A549 (cell line): ENCODE results near the gene CRADD. TPM values are rescaled to one million over a fixed set of nuclear protein-coding genes. Genes with fewer than 3 reads are reported as not detected.

ENCODE experiments used
- ATAC-seq, 2 experiments: fragments of 200-7000 bp in 1 of 2; fragments of >200 bp in 1 of 2; cut with Nextera tagmentation in 1 of 2; cut with Tn5 transposase in 1 of 2; 3 replicates each; pipeline versions ENCODE4 v1.8.0 to v1.9.1; 2018 to 2020; ENCODE audit warnings: mild to moderate bottlenecking in 1 of 2, moderate library complexity in 1 of 2
- CTCF ChIA-PET: fragments of 300-600 bp; sonication (Branson Sonifier 250); formaldehyde crosslinking; extraction: SDS; loops from one replicate; lab custom pipeline; 2021; ENCODE audit warnings: antibody characterized with exemption, inconsistent platforms; lab: Yijun Ruan, JAX
- POLR2A ChIA-PET: fragments of 350-600 bp; formaldehyde crosslinking; extraction: SDS; loops from one replicate; lab custom pipeline; 2021; ENCODE audit warnings: antibody characterized with exemption, inconsistent platforms; lab: Yijun Ruan, JAX
- DNase-seq, 2 experiments: peaks; one replicate each; pipeline versions ENCODE4 v3.0.0 to v3.0.0-alpha.2; 2011 to 2016; ENCODE audit warnings: low read depth in 1 of 2, low spot score in 1 of 2
- FAIRE-seq: peaks from 2 replicates; lab custom pipeline; 2011; peaks lifted over from hg19 to GRCh38; lab: Jason Lieb, UNC
- H3K27ac ChIP-seq, 2 experiments: fragments of >200 bp; sonication (Bioruptor Twin); formaldehyde crosslinking; 3 replicates each; pipeline ENCODE4 v1.5.1; 2016 to 2017
- H3K4me1 ChIP-seq: fragments of >200 bp; sonication (Bioruptor Twin); formaldehyde crosslinking; 3 replicates; pipeline ENCODE4 v1.6.1; 2016
- H3K4me2 ChIP-seq: fragments of >200 bp; sonication (Bioruptor Twin); formaldehyde crosslinking; 3 replicates; pipeline ENCODE4 v1.6.1; 2016
- H3K4me3 ChIP-seq: fragments of >200 bp; sonication (Bioruptor Twin); formaldehyde crosslinking; 3 replicates; pipeline ENCODE4 v1.5.1; 2016
- H3K9me3 ChIP-seq: fragments of >200 bp; sonication (Bioruptor Twin); formaldehyde crosslinking; 3 replicates; pipeline ENCODE4 v1.6.1; 2016
- BCL3 ChIP-seq: fragments of >200 bp; sonication (Bioruptor Twin); formaldehyde crosslinking; IDR thresholded peaks from 3 replicates; pipeline ENCODE4 v1.6.1; 2016
- BHLHE40 ChIP-seq: IDR thresholded peaks from 2 replicates; pipeline ENCODE4 v1.6.1; 2012; ENCODE audit warnings: low read depth, low read length, inconsistent platforms
- CBX2 ChIP-seq: fragments of 200-600 bp; sonication (generic); IDR thresholded peaks from 2 replicates; pipeline ENCODE4 v1.6.1; 2016; ENCODE audit warnings: low read depth, mild to moderate bottlenecking, borderline replicate concordance
- CEBPB ChIP-seq, 2 experiments: fragments of >200 bp in 1 of 2; sonication (Bioruptor Twin) in 1 of 2; formaldehyde crosslinking in 1 of 2; IDR thresholded peaks; 2 replicates each; pipeline ENCODE4 v1.6.1; 2012 to 2016
- CHD4 ChIP-seq: fragments of 200-600 bp; sonication (generic); IDR thresholded peaks from 2 replicates; pipeline ENCODE4 v1.6.1; 2016; ENCODE audit warnings: antibody characterized with exemption, mild to moderate bottlenecking, borderline replicate concordance
- CTCF ChIP-seq: fragments of >200 bp; sonication (Bioruptor Twin); formaldehyde crosslinking; IDR thresholded peaks from 3 replicates; pipeline ENCODE4 v1.5.1; 2016
- EP300 ChIP-seq, 2 experiments: fragments of >200 bp; sonication (Bioruptor Twin); formaldehyde crosslinking; IDR thresholded peaks; 2 replicates in 1 of 2; 3 replicates in 1 of 2; pipeline ENCODE4 v1.6.1; 2016 to 2017
- ESRRA ChIP-seq: fragments of 150-350 bp; IDR thresholded peaks from 2 replicates; pipeline ENCODE4 v1.6.1; 2014; ENCODE audit warnings: mild to moderate bottlenecking, low read length, borderline replicate concordance
- FOSB ChIP-seq: fragments of 250-450 bp; sonication (Bioruptor Pico); IDR thresholded peaks from 2 replicates; pipeline ENCODE4 v1.5.0; 2020; ENCODE audit warnings: mild to moderate bottlenecking, moderate library complexity
- FOSL2 ChIP-seq, 2 experiments: fragments of 450-650 bp in 1 of 2; fragments of >200 bp in 1 of 2; sonication (Bioruptor Twin) in 1 of 2; formaldehyde crosslinking; IDR thresholded peaks; 2 replicates each; pipeline versions ENCODE4 v1.5.0 to v1.6.1; 2016 to 2020; ENCODE audit warnings: mild to moderate bottlenecking in 1 of 2, moderate library complexity in 1 of 2
- FOXS1 ChIP-seq: fragments of 250-450 bp; sonication (Bioruptor Pico); IDR thresholded peaks from 2 replicates; pipeline ENCODE4 v1.5.0; 2020; ENCODE audit warnings: mild to moderate bottlenecking, moderate library complexity
- GATA3 ChIP-seq: IDR thresholded peaks from 2 replicates; pipeline ENCODE4 v1.6.1; 2012; ENCODE audit warnings: borderline replicate concordance
- HES2 ChIP-seq: fragments of >200 bp; sonication (Bioruptor Twin); formaldehyde crosslinking; IDR thresholded peaks from 2 replicates; pipeline ENCODE4 v1.6.1; 2016
- HOXB13 ChIP-seq: fragments of 250-450 bp; sonication (Bioruptor Pico); IDR thresholded peaks from 2 replicates; pipeline ENCODE4 v1.5.0; 2020; ENCODE audit warnings: low read depth, mild to moderate bottlenecking, moderate library complexity
- HOXB5 ChIP-seq: fragments of 250-450 bp; sonication (Bioruptor Pico); IDR thresholded peaks from 2 replicates; pipeline ENCODE4 v1.5.0; 2020; ENCODE audit warnings: mild to moderate bottlenecking, moderate library complexity
- JUNB ChIP-seq: fragments of >200 bp; sonication (Bioruptor Twin); formaldehyde crosslinking; IDR thresholded peaks from 2 replicates; pipeline ENCODE4 v1.6.1; 2016
- KDM1A ChIP-seq: fragments of 200-600 bp; sonication (generic); IDR thresholded peaks from 2 replicates; pipeline ENCODE4 v1.6.1; 2016; ENCODE audit warnings: low read depth, mild to moderate bottlenecking
- KDM5A ChIP-seq: fragments of 200-600 bp; sonication (generic); IDR thresholded peaks from 2 replicates; pipeline ENCODE4 v1.6.1; 2016; ENCODE audit warnings: antibody characterized with exemption, mild to moderate bottlenecking
- MAFK ChIP-seq: fragments of 450-650 bp; IDR thresholded peaks from 2 replicates; pipeline ENCODE4 v1.6.1; 2014; ENCODE audit not compliant: partially characterized antibody
- MAX ChIP-seq: IDR thresholded peaks from 2 replicates; pipeline ENCODE4 v1.6.1; 2012
- MYC ChIP-seq: IDR thresholded peaks from 2 replicates; pipeline ENCODE4 v1.6.1; 2012; ENCODE audit warnings: mild to moderate bottlenecking, inconsistent platforms, low read length, improper control_type of control experiment, borderline replicate concordance
- PHF8 ChIP-seq: fragments of 200-600 bp; sonication (generic); IDR thresholded peaks from 2 replicates; pipeline ENCODE4 v1.6.1; 2016; ENCODE audit warnings: low read depth, mild to moderate bottlenecking, antibody characterized with exemption, moderate library complexity, borderline replicate concordance
- SREBF2 ChIP-seq: fragments of 450-650 bp; IDR thresholded peaks from 2 replicates; pipeline ENCODE4 v1.6.1; 2014; ENCODE audit warnings: mild to moderate bottlenecking, moderate library complexity
- TFCP2L1 ChIP-seq: fragments of 250-450 bp; sonication (Bioruptor Pico); IDR thresholded peaks from 2 replicates; pipeline ENCODE4 v1.5.0; 2021; ENCODE audit warnings: mild to moderate bottlenecking
- TP53 ChIP-seq: fragments of 250-450 bp; sonication (Bioruptor Pico); IDR thresholded peaks from 2 replicates; pipeline ENCODE4 v1.5.0; 2021; ENCODE audit warnings: mild to moderate bottlenecking, moderate library complexity
- ZC3H11A ChIP-seq: fragments of 450-650 bp; IDR thresholded peaks from 2 replicates; pipeline ENCODE4 v1.6.1; 2014; ENCODE audit warnings: antibody characterized with exemption, mild to moderate bottlenecking
- ZFP36 ChIP-seq: fragments of 450-650 bp; IDR thresholded peaks from 2 replicates; pipeline ENCODE4 v1.6.1; 2014; ENCODE audit warnings: borderline replicate concordance; ENCODE audit not compliant: partially characterized antibody
- WGBS: methylation state at CpG from one replicate; pipeline ENCODE4 v1.1.6; 2017; ENCODE audit errors: missing lambda C conversion rate; 5-methylcytosine and 5-hydroxymethylcytosine counted together
- polyA plus RNA-seq, 4 experiments: library from polyadenylated mRNA; depleted of rRNA in 3 of 4; stranded (reverse); fragments of >200 nt; fragmentation: RNase III in 1 of 4; extraction: RNeasy Plus Mini Kit Qiagen cat#74134 plus additional on column Dnase treatment in 1 of 4; gene quantifications; 2 replicates in 3 of 4; 3 replicates in 1 of 4; pipeline ENCODE4 v1.2.3, GENCODE V29; 2011 to 2017

Gene CRADD
- polyA plus RNA-seq, 2 of the 4 experiments (the other 2 are of a cell fraction) = 13.2 to 23.0 TPM

- no peak for ATAC-seq
- Histone ChIP-seq H3K9me3 (peaks cover 29% of the 10 kb centered on the region; the same call in 2 of the 3 replicates), H3K4me3 (no peak overlapping the region), H3K4me1 (peaks cover 13% of the 10 kb centered on the region), H3K27ac (no peak overlapping the region), H3K4me2 (no peak overlapping the region)
- FAIRE-seq = no peak
- POLR2A ChIA-PET = no interaction called here
- TF ChIP-seq BHLHE40 = no peak
- no peak for TF ChIP-seq HOXB5
- TF ChIP-seq HOXB13 (CRISPR knock-in tag) = no peak
- TF ChIP-seq GATA3 = no peak
- CTCF ChIA-PET = no interaction called here
- no peak for DNase-seq
These were observed 200.3 kb downstream of the CRADD start for GRCh38 chr12:93877446-93877845.

- DNase-seq (peak in 1 of 2 experiments; percentile 44), ATAC-seq (peak; percentile 39 to 71; a peak in 3 of 6 replicates), FAIRE-seq (no peak)
- Histone ChIP-seq H3K4me1 (peaks cover 28% of the 10 kb centered on the region), H3K9me3 (peaks cover 16% of the 10 kb centered on the region; the same call in 1 of the 3 replicates), H3K27ac (peak overlapping the region; percentile 2 to 11; a peak in 1 of 6 replicates), H3K4me2 (peak overlapping the region; percentile 10; the same call in 2 of the 3 replicates), H3K4me3 (no peak overlapping the region)
- TF ChIP-seq FOXS1 (CRISPR knock-in tag) (no peak), MAX (no peak), ZFP36 (no peak), FOSB (CRISPR knock-in tag) (no peak), CTCF (no peak), TP53 (no peak), ZC3H11A (no peak), JUNB (no peak), HOXB5 (no peak), KDM5A (no peak), HOXB13 (CRISPR knock-in tag) (no peak), FOSL2 (IDR thresholded peaks at IDR 0.05) (no peak), FOSL2 (CRISPR knock-in tag; IDR thresholded peaks at IDR 0.05) (no peak), CBX2 (no peak), ESRRA (no peak), TFCP2L1 (CRISPR knock-in tag) (no peak), MYC (no peak), SREBF2 (no peak), EP300 (IDR thresholded peaks at IDR 0.05) (no peak), PHF8 (no peak)
- ChIA-PET CTCF (interaction anchor here (1.3 to 2.2 kb wide), 5 partner anchors 9 to 221 kb away, joined by 3 to 6 read pairs (median 3); no protein-coding TSS in a partner anchor), POLR2A (no interaction called here)
- WGBS = 73% methylated on average over 6 of the region's 6 CpGs
These were observed 202.6 kb downstream of the CRADD start for GRCh38 chr12:93879476-93880421.

- H3K4me3 ChIP-seq = no peak overlapping the region
- peak overlapping the region in 1 of 2 experiments; percentile 45; a peak in 3 of 6 replicates for H3K27ac ChIP-seq
- ChIA-PET CTCF (interaction anchor here (1.3 to 2.2 kb wide), 3 partner anchors 8 to 220 kb away, joined by 3 to 6 read pairs (median 3); no protein-coding TSS in a partner anchor), POLR2A (no interaction called here)
- peaks cover 38% of the 10 kb centered on the region for H3K4me1 ChIP-seq
- ATAC-seq (no peak), FAIRE-seq (no peak), DNase-seq (no peak)
- H3K4me2 ChIP-seq = no peak overlapping the region
- TF ChIP-seq FOSB (CRISPR knock-in tag) = no peak
- TF ChIP-seq CHD4 = no peak
- no peak for TF ChIP-seq MYC
- no peak for TF ChIP-seq BCL3
- no peak for TF ChIP-seq HES2
- TF ChIP-seq CEBPB (IDR thresholded peaks at IDR 0.05) = no peak
- TF ChIP-seq MAFK = no peak
- TF ChIP-seq CBX2 = no peak
- TF ChIP-seq KDM1A = no peak
- H3K9me3 ChIP-seq = peaks cover 15% of the 10 kb centered on the region; the same call in 1 of the 3 replicates
- WGBS = 95% methylated on average over 1 of the region's 1 CpG
These were observed 203.8 kb downstream of the CRADD start for GRCh38 chr12:93880853-93881522.
